ENCODE measurements around the gene SCNN1B.
"Not testable (repeated sequence)": the region's sequence is repeated elsewhere in the genome, so short reads cannot be mapped to it uniquely, and the experiment has no call there.

Gene SCNN1B

DNA sequence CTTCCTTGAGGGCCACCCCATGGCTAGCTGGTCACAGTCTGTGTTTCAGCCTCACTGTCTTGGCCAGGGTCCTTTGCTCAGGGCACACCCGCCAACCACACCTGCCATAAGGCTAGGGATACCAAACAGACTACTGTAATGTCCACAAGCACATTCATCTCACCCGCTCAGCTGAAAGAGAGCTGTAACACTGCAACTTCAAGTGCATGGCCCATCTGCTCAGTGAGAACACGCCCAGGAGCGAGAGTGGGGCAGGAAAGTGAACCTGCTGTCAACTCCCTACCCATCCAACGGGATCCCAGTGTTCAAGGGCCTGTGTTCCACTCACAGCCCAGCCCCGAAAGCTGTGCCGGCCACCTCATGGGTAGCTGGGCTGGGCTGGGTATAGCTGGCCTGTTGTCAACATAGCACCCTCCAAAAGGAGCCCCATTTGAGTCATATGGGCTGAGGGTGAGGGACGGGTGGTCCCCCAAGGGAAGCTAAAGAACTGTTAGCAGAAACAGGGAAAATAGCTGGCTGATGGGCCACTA lies 55.7 kb downstream of the SCNN1B start:
- DNase-seq = no peak

DNA sequence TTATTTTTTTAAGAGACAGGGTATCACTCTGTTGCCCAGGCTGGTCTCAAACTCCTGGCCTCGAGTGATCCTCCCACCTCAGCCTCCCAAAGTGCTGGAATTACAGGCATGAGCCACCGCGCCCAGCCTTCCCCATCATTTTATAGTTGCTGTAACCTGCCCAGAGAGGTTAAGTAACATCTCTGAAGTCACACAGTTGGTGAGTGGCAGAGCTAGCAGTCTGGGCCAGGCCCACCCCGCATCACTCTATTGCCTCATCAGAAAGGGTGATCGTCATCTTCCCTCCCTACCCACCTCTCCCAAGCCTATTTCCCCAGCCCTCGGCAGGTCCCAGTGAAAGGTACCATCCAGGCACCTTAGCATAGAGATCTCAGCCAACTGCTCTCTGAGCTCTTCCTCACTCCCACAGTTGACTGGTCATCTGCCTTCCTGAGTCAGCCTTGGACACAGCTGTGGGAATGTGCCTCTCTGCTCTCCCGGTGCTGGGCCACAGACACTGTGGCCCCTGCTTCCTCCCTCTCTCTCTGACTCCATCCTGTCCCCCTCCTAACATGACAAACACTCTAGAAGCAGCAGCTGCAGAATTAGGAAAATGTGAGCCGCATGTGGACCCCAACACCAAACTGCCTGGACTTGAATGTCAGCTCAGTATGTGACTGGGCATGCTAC lies 57.1 kb downstream of the SCNN1B start:
- no peak for DNase-seq

- DNase-seq = no peak
Measured at GRCh38 chr16:23362460-23363317, 60.6 kb downstream of the SCNN1B start.

GRCh38 chr16:23365602-23366240 lies 63.6 kb downstream of the SCNN1B start:
- no peak for DNase-seq

- DNase-seq = not testable (repeated sequence)
Measured at GRCh38 chr16:23366341-23366740, 64.2 kb downstream of the SCNN1B start.

- DNase-seq = no peak
Measured at GRCh38 chr16:23367564-23367963, 65.5 kb downstream of the SCNN1B start.

- DNase-seq = no peak
Measured at GRCh38 chr16:23367988-23368387, 65.9 kb downstream of the SCNN1B start.

DNA sequence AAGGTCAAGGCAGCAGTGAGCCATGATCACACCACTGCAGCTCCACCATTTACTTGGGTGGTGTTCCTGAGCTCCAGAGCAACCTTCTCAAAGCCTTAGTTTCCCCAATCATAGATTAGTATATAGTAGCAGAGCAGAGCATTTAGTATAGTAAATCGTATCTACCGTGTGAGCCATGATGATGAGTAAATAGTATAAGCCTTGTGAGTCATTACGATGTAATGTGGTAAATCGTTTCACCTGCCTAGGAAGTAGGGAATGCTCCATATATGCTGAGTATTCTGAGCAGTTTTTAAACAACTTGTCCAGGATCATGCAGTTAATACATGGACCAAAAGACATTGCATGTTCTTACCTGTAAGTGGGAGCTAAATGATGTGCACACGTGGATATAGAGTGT lies 66.4 kb downstream of the SCNN1B start:
- no peak for DNase-seq

DNA sequence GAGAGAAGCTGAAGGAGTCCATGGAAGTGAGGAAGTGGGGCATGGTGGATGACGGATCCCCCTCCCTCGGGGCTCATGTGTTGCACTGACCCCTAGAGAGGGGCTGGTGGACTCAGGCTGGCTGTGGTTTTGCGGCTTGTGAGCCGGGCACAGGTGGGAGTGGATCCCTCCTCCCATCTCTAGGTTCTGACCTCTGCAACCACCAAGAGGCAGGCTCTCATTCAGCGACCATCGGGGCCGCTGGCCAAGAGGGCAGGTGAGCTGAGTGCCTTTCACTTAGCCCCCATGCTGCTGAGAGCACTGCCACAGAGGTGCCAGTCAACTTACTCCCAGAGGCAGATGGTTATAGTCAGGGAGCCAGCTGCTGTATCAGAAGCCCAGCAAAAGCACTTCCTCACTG lies 67.3 kb downstream of the SCNN1B start:
- DNase-seq = no peak

DNA sequence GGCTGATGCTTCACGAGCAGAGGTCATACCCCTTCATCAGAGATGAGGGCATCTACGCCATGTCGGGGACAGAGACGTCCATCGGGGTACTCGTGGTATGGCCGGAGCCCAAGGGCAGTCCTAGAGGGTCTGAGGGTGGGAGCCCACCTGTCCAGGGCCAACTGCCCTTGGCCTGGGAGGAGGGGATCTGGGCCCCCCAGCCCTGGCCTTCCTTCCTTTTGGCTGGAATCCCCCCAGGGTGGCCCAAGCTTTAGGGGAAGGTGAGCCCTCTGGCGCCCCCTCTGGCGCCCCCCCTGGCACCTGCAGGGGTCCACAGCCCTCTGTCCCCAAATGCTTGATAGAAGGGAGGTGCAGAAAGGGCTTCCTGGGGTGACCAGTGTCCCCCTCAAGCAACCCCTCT lies 69.3 kb downstream of the SCNN1B start:
- DNase-seq = no peak

DNA sequence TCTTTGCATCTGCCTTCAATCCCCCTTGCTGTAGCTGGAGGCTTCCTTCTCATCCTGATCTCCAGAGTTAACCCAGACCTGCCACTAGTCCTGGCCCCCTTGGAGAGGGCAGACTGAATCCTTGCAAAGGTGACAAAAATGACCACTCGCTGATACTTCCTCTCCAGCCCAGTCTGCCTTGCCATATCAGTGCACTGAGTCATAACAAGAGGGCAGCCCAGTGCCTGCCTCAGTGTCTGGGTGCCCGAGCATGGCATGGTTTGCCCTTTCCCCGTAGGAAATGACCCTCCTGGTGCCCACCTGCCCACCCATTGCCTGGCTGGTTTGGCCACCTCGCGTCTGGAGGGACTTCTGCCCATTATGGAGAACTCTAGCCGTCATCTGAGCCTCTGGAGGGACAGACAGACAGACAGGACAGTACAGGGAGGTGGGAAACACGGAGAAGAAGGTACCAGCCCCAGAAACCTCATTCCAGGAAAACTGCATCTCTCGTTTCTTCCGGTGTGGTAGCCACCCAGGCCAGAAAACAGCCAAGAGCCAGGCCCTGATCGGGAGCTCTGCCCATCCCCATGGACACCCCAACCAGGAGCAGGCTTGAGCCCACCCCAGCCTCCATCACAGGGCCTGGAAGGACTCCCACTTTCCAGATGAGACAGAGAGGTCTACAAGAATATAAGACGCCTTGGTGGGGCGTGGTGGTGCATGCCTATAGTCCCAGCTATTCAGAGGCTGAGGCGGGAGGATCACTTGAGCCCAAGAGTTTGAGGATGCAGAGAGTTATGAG lies 71.5 kb downstream of the SCNN1B start:
- no peak for DNase-seq

DNA sequence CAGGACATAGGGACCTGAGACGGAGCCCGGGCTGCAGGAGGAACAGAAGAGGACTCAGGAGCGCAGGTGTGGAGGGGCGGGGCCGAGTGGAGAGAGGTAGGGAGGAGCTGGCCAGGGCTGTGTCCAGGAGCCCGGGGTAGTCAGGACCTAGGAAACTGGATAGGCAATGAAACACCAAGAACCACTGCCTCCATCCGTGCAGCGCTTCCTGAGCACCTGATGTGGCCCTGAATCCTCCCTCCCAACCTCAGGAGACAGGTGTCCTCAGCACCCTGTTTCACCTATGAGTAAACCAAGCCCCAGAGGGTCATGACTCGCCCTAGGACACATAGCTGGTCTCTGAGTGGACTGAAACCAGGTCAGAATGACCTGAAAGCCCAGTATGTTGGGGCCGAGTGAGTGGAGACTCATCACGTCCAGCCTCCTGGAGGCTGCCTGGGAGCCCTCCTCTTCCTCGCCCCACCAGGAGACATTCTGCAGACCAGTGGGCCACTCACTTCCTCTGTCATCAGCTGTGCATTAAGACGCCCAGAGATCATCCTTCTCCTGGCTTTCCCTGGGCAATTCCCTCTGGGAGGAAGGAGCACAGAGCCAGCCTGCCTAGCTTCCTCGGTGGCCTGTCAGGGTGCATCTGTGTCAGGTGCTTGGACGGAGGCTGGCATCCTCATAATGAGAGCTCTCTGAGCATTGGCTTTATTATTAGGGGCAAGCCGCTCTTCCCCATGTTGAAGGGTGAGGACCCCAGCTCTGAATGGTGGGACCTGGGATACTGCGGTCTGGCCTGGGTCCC lies 72.8 kb downstream of the SCNN1B start:
- DNase-seq = no peak

- DNase-seq = no peak
Measured at GRCh38 chr16:23375643-23376042, 73.5 kb downstream of the SCNN1B start.

DNA sequence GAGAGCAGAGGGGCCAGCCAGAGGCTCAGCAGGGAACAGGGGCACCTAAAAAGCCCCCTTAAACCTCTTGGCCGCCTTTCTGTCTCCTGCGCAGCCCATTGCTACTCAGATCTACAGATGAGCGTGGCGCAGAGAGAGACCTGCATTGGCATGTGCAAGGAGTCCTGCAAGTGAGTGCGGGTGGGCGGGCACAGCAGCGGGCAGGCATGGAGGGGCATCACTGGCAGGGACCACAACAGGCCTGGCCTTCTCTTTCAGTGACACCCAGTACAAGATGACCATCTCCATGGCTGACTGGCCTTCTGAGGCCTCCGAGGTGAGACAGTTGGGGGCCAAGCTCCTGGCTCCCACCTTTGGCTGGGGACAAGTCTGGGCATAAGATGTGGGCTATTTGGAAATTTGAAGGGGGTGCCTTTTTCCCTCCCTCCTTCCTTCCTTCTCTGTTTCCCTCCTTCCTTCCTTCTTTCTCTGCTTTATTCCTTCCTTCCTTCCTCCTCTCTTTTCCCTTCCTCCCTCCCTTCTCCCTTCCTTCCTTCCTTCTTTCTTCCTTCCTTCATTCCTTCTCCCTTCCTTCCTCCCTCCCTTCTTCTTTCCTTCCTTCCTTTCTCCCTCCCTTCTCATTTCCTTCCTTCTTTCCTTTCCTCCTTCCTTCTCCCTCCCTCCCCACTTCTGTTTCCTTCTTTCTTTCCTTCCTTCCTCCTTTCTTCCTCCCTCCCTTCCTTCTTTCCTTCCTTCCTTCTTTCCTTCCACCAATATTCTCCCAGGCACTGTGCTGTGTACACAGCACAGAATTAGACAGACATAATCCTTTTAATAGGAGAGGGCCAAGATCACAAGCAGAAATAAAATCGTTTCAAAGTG lies 75.2 kb downstream of the SCNN1B start:
- no peak for DNase-seq

DNA sequence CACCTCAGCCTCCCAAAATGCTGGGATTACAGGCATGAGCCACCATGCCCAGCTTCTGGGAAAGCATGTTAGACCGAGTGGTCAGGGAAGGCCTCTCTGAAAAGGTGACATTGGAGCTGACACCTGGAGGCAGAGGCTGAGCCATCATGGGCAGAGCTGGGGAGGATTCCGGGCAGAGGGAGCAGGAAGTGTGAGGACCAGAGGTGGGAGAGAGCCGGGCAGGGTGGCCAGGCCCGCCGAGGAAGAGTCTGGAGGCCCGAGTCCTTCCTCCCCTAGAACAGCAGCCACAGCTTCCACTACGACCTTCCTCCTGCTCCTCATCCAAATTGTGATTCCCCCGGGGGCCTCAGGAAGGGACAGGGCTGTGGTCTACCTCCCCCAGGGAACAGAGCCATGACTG lies 76.2 kb downstream of the SCNN1B start:
- DNase-seq = no peak

- DNase-seq = no peak
Measured at GRCh38 chr16:23378921-23379320, 76.8 kb downstream of the SCNN1B start.

DNA sequence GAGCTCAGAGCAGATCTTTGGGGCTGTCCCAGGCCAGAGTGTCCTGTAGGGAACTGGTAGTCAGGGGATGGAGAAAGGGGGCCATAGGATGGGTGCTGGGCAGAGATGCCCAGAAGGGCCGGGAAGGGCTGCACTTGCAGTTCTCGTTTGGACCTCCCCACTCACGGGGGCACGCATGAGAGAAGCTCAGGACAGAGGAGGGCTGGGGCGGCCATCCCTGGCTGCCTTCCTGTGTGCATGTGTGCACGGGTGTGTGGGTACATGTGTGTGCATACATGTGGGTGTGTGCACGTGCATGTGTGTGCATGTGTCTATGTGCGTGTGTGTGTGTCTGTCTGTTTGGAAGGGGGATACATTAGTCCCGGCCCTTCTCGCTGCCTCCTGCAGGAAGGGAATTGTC lies 77.6 kb downstream of the SCNN1B start:
- DNase-seq = no peak

DNA sequence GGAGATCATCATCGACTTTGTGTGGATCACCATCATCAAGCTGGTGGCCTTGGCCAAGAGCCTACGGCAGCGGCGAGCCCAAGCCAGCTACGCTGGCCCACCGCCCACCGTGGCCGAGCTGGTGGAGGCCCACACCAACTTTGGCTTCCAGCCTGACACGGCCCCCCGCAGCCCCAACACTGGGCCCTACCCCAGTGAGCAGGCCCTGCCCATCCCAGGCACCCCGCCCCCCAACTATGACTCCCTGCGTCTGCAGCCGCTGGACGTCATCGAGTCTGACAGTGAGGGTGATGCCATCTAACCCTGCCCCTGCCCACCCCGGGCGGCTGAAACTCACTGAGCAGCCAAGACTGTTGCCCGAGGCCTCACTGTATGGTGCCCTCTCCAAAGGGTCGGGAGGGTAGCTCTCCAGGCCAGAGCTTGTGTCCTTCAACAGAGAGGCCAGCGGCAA lies 78.4 kb downstream of the SCNN1B start:
- DNase-seq = no peak

DNA sequence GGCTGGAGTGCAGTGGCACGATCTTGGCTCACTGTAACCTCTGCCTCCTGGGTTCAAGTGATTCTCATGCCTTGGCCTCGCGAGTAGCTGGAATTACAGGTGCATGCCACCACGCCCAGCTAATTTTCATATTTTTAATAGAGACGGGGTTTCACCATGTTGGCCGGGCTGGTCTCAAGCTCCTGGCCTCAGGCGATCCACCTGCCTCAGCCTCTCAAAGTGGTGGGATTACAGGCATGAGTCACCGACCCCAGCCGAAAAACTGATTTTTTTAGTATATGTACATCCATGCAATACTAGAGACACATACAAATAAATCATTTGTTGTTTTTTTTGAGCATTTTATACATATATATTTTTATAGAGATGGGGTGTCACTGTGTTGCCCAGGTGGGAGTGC lies 79.6 kb downstream of the SCNN1B start:
- not testable (repeated sequence) for DNase-seq

- DNase-seq = no peak
Measured at GRCh38 chr16:23382279-23382678, 80.2 kb downstream of the SCNN1B start.

DNA sequence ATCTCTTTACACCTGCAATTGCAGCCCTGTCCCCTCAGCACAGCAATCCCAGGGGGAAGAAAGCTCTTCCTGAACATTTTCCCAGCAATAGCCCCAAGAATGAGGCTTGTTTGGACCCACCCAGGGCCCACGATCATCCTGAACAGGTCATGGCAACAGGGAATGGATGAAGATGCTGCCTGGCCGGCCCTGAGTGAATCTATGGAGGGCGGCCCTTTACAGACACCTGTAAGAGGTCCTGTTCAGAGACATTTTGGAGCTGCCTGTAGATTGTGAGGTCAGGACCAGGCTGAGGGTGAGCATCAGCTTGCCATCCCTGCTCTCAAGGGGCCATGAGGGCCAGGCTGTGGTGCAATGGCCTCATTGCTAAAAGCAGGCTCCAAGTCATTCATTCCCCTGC lies 81.8 kb downstream of the SCNN1B start:
- no peak for DNase-seq
